NCI-H2171 (cell line): ENCODE results near the gene KRAS.

ENCODE experiments used
- DNase-seq: peaks from one replicate; lab custom pipeline; 2025; lab: John Stamatoyannopoulos, UW

KRAS gene

GRCh38 chr12:25256005-25256404 is 5.3 kb upstream of the KRAS start:
- no peak for DNase-seq

- DNase-seq = no peak
These were observed 3.6 kb upstream of the KRAS start for GRCh38 chr12:25254271-25254880.

DNA sequence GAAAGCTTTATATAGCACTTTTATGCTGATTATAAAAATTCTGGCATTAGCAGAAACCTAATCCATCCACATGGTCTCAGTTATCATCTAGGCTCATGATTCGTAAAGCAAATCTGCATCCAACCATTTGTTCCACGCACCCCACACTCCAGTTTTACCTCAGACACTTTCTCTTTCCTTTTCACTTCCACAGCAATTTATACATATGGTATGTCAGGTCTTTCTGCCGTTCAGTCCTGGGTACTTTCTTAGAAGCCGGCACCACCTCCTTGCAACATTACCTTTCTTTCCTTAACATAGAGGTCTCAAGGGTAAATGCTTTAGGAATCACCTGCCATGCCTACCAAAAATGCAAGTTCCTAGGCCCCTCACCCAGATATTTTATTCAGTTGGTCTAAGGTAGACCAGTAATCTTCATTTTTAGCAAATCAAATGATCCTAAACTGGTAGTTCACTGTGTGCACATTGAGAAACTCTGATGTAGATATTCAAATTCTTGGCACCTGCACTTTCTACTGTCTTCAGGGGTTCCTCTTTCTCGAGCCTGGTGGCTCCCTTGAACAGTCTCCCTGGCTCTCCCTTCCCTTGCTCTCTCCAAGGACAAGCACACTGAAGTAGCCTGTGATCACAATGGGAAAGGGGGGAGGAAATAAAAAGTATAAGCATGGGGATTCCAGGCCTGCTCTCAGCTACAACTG is 2.8 kb upstream of the KRAS start:
- DNase-seq = no peak

- DNase-seq = no peak
These were observed 2.2 kb upstream of the KRAS start for GRCh38 chr12:25252946-25253345.

GRCh38 chr12:25251769-25252168 is 1.0 kb upstream of the KRAS start:
- no peak for DNase-seq

GRCh38 chr12:25249931-25250738 is 594 bp downstream of the KRAS start:
- no peak for DNase-seq

GRCh38 chr12:25248732-25249131 is 2.0 kb downstream of the KRAS start:
- no peak for DNase-seq

DNA sequence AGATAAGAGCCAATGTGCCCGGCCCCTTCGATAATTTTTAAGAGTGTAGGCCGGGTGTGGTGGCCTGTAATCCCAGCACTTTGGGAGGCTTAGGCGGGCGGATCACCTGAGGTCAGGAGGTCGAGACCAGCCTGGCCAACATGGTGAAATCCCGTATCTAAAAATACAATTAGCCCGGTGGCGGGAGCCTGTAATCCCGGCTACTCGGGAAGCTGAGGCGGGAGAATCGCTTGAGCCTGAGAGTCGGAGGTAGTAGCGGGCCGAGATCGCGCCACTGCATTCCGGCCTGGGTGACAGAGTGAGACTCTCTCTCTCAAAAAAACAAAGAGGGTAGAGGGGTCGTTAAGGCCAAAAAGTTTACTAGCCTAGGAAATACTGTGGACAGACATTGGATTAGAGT is 2.6 kb downstream of the KRAS start:
- DNase-seq = no peak

DNA sequence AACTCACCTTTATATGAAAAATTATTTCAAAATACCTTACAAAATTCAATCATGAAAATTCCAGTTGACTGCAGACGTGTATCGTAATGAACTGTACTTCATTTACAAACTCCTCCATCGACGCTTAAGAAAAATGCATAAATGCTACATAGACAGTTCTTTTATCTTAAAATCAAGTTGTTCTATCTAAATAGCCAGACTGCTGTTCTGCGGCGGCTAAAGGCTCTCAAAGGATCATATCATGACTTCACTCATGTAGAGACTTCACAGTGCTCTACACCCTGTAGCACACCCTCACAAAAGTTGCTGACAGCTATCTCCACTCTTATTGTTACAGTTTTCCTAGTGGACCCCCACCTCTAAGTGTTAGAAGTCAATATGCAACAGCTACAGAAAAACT is 5.2 kb downstream of the KRAS start:
- no peak for DNase-seq

GRCh38 chr12:25243680-25243990 is 7.1 kb downstream of the KRAS start:
- no peak for DNase-seq

GRCh38 chr12:25242981-25243679 is 7.6 kb downstream of the KRAS start:
- no peak for DNase-seq

DNA sequence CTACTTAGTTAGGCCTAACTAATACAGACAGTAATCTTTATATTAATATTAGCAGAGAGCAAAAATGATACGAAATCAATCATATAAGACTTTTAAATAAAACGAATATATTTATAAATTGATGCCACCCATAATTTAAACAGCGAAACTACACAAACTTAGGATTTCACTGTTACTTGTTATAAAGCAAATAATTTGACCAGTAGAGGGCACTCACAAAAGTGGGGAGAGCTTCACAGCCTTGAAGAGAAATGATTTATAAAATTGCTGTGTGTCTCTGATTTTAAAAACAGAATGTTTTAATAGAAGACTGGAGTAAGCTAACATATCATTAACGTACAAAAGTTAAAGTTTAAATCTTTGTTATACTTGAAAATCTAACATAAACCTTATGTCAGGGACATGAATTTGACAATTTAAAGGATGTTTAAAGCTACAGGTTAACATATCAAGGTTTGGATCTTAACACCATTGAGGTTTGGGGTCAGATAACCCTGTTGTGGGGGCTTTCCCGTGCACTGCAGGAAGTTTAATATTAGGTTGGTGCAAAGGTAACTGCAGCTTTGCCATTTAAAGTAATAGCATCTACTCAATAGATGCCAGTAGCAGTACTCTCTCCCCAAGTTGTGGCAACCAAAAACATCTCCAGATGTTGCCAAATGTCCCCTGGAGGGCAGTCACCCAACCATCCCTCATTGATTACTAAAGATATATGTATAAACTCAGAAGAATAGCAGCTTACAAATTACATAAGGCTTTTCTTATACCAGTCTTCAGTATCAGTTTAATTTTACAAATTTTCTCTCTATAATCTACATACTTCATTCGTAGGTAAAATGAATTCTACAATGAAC is 9.3 kb downstream of the KRAS start:
- no peak for DNase-seq

GRCh38 chr12:25236626-25237025 is 14.1 kb downstream of the KRAS start:
- DNase-seq = no peak

DNA sequence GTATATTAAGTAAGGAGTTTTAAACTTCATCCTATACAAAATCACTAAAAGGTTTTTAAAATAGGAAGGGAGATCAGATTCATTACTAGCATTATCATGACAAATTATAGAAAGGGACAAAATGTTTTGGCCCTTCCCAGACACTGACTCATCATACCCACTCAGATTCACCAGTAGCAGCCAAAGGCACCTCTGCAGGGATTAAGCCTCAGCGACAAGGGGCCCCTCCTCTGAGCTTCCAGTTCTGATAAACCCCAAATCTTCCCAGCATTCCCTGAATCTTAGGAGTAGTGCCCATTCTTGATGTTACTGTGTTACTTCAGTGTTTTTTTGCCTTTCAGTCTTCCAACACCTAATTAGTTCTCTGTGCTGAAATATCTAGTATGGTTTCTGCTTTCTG is 14.5 kb downstream of the KRAS start:
- DNase-seq = no peak

- DNase-seq = no peak
These were observed 37.4 kb downstream of the KRAS start for GRCh38 chr12:25213338-25213737.

- no peak for DNase-seq
These were observed 42.2 kb downstream of the KRAS start for GRCh38 chr12:25208554-25208953.

DNA sequence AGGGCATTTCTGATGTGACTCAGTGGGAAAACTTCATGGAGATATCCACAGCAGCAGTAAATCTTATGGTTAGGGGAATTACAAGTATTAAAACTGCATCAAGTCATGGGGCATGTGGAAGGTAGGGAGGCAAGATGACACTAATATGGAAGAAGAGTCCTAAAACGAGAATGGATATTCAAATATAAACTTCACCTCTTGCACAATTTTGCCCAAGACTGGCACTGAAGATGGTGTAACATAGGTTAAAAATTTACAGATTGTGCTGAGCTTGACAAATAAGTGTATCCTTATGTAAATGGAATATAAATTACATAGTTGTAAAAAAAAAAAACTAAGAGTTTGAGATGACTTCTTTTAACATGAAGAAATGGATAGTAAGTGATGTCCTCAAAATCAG is 42.9 kb downstream of the KRAS start:
- no peak for DNase-seq

DNA sequence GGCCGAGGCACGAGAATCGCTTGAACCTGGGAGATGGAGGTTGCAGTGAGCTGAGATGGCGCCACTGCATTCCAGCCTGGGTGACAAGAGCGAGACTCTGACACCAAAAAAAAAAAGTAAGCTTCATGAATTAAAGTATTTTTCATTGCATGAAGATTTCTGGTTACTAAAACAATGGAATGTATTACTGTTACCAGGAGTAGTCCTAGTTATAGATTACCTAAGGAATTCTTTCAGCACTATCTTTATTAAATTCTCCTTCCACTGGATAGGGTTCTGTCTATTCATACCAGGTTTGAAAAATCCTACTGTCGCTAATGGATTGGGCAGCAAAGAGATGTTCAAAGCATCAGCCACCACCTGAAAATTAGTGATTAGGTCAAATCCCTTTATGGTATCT is 43.3 kb downstream of the KRAS start:
- DNase-seq = no peak

DNA sequence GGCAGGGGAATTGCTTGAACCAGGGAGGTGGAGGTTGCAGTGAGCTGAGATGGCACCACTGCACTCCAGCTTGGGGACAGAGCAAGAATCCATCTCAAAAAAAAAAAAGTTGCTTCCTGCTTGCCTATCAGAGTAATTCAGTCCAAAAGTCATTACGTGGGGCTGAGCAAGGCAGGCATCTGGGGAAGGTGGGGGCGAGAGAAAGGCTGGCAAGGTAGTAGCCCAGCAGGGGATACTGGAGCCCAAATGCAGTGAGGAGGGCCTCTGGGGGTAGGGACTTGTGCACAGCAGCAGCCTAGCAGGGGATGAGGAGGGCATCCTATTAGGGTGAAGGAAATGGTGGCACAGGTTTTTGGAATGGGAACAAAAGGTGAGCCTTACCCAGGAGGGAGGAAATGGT is 48.6 kb downstream of the KRAS start:
- DNase-seq = no peak

GRCh38 chr12:25200703-25201102 is 50.0 kb downstream of the KRAS start:
- DNase-seq = no peak

GRCh38 chr12:25197608-25198007 is 53.1 kb downstream of the KRAS start:
- no peak for DNase-seq
